Fibroblast of lung (primary cell): Measurements from ENCODE around the gene MRPS11.

Experiments
- EZH2 ChIP-seq: IDR thresholded peaks from 2 replicates; pipeline ENCODE4 v1.5.1; 2012; ENCODE audit warnings: low read length, control low read depth, mild to moderate bottlenecking; ENCODE audit errors: missing control alignments
- TF ChIP-seq, protein P1 (sequence below), 2 donors: IDR thresholded peaks in 1 of 2; conservative IDR thresholded peaks in 1 of 2; 1 replicate in 1 of 2; 2 replicates in 1 of 2; pipeline ENCODE4 v1.5.1; 2011 to 2012; ENCODE audit warnings: low read length in 2 of 2, control low read depth in 1 of 2, inconsistent platforms in 1 of 2, low read depth in 1 of 2, mild to moderate bottlenecking in 1 of 2

- TF ChIP-seq, protein P1, sequence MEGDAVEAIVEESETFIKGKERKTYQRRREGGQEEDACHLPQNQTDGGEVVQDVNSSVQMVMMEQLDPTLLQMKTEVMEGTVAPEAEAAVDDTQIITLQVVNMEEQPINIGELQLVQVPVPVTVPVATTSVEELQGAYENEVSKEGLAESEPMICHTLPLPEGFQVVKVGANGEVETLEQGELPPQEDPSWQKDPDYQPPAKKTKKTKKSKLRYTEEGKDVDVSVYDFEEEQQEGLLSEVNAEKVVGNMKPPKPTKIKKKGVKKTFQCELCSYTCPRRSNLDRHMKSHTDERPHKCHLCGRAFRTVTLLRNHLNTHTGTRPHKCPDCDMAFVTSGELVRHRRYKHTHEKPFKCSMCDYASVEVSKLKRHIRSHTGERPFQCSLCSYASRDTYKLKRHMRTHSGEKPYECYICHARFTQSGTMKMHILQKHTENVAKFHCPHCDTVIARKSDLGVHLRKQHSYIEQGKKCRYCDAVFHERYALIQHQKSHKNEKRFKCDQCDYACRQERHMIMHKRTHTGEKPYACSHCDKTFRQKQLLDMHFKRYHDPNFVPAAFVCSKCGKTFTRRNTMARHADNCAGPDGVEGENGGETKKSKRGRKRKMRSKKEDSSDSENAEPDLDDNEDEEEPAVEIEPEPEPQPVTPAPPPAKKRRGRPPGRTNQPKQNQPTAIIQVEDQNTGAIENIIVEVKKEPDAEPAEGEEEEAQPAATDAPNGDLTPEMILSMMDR (conservative IDR thresholded peaks at IDR 0.05 in 1 of 2, IDR thresholded peaks at IDR 0.05 in 1 of 2; ENCODE audit: low read depth in 1 of 2, low read length in 2 of 2), result no peak
- no peak for TF ChIP-seq EZH2
Observed at GRCh38 chr15:88449581-88449980, 17.9 kb upstream of the MRPS11 start.
